Panc1 (cell line): ENCODE measurements around the gene MAP3K15.

Source experiments
- POLR2AphosphoS5 ChIP-seq: IDR thresholded peaks from 2 replicates; pipeline ENCODE4 v1.6.1; 2012; ENCODE audit warnings: mild to moderate bottlenecking, low read depth, low read length, moderate library complexity
- TF ChIP-seq, protein P1 (sequence below), 2 experiments: IDR thresholded peaks; 2 replicates each; pipeline ENCODE4 v1.6.1; 2011 to 2012; ENCODE audit warnings: low read depth in 2 of 2, control low read depth in 1 of 2, low read length in 1 of 2, mild to moderate bottlenecking in 1 of 2, moderate library complexity in 1 of 2; ENCODE audit not compliant: insufficient read depth in 1 of 2

- TF ChIP-seq, protein P1, sequence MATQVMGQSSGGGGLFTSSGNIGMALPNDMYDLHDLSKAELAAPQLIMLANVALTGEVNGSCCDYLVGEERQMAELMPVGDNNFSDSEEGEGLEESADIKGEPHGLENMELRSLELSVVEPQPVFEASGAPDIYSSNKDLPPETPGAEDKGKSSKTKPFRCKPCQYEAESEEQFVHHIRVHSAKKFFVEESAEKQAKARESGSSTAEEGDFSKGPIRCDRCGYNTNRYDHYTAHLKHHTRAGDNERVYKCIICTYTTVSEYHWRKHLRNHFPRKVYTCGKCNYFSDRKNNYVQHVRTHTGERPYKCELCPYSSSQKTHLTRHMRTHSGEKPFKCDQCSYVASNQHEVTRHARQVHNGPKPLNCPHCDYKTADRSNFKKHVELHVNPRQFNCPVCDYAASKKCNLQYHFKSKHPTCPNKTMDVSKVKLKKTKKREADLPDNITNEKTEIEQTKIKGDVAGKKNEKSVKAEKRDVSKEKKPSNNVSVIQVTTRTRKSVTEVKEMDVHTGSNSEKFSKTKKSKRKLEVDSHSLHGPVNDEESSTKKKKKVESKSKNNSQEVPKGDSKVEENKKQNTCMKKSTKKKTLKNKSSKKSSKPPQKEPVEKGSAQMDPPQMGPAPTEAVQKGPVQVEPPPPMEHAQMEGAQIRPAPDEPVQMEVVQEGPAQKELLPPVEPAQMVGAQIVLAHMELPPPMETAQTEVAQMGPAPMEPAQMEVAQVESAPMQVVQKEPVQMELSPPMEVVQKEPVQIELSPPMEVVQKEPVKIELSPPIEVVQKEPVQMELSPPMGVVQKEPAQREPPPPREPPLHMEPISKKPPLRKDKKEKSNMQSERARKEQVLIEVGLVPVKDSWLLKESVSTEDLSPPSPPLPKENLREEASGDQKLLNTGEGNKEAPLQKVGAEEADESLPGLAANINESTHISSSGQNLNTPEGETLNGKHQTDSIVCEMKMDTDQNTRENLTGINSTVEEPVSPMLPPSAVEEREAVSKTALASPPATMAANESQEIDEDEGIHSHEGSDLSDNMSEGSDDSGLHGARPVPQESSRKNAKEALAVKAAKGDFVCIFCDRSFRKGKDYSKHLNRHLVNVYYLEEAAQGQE (IDR thresholded peaks at IDR 0.05; ENCODE audit: insufficient read depth in 1 of 2, low read depth in 2 of 2, low read length in 1 of 2): no peak
- no peak for TF ChIP-seq POLR2AphosphoS5
These were observed 18.6 kb downstream of the MAP3K15 start for GRCh38 chrX:19496711-19497110.
